Muscle layer of duodenum (tissue), 2 donors: Measurements from ENCODE around the gene PPM1H.

Experiments
- H3K27ac ChIP-seq: one replicate; pipeline ENCODE4 v1.7.0; 2013; ENCODE audit warnings: mild to moderate bottlenecking, low read length
- H3K27me3 ChIP-seq: one replicate; pipeline ENCODE4 v1.7.0; 2013; ENCODE audit warnings: low read depth, mild to moderate bottlenecking, control low read depth, low read length
- H3K36me3 ChIP-seq, 2 donors: one replicate each; pipeline ENCODE4 v1.7.0; 2013; ENCODE audit warnings: low read length in 2 of 2, control low read depth in 1 of 2, mild to moderate bottlenecking in 1 of 2; ENCODE audit not compliant: insufficient read depth in 2 of 2, control insufficient read depth in 1 of 2
- H3K4me1 ChIP-seq, 2 donors: one replicate each; pipeline ENCODE4 v1.7.0; 2013; ENCODE audit warnings: low read length in 2 of 2, mild to moderate bottlenecking in 2 of 2, control low read depth in 1 of 2, moderate library complexity in 1 of 2; ENCODE audit not compliant: insufficient read depth in 2 of 2, control insufficient read depth in 1 of 2
- H3K4me3 ChIP-seq, 2 donors: one replicate each; pipeline ENCODE4 v1.7.0; 2013; ENCODE audit warnings: low read length in 2 of 2, low read depth in 1 of 2, mild to moderate bottlenecking in 1 of 2
- H3K9me3 ChIP-seq, 2 donors: one replicate each; pipeline ENCODE4 v1.7.0; 2013; ENCODE audit warnings: low read length in 2 of 2, control low read depth in 1 of 2, mild to moderate bottlenecking in 1 of 2; ENCODE audit not compliant: control insufficient read depth in 1 of 2
- donor health status: healthy.

PPM1H gene

DNA sequence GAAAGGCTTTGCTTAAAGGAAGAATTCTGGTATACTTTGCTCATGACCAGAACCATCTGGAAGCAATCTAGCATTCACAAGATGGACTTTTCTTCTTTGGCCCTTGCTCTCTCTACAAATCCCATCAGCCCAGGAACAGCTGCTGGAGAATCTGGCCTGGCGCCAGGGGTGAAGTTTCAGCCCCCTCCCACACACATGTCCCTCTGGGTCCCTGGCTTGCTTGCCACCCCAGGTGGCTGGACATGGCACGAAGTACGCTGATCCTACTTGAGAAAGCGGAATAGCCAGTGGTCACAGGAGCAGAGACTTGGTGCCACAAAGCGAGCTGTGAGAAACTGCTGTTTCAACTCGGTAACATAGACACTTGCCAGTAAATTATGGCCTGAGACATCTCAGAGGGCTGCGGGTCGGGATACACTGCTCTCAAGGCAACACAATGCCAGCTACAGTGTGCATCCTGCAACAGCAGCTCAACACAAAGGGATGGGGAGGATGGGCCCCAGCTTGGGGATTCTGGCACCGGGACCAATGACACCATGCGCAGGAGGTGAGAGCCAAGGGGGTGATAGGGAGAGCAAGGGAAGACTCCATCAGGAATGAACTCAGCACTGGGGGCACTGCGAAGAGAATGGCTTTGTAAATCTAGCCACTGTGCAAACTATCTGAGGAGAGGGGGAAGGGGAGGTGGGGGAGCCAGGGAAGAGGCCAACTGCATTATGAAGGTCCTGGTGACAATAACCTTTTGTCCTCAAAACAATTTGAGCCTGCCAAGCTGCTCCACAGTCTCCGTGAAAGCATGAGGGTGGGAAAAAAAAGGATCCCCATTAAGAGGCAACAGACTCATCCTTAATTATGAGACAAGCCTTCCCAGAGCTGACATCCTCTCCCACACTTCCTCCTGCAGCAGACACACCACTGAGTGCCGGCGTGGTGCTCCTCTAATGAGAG, 219.9 kb downstream of the PPM1H start:
- H3K9me3 ChIP-seq, result no peaks in the 10 kb centered on the region
- H3K4me3 ChIP-seq, result no peak overlapping the region
- H3K27ac ChIP-seq, result no peak overlapping the region
- H3K36me3 ChIP-seq, result no peaks in the 10 kb centered on the region
- H3K4me1 ChIP-seq, result peaks cover 0 to 20% of the 10 kb centered on the region in 2 donors
- H3K27me3 ChIP-seq, result no peaks in the 10 kb centered on the region

DNA sequence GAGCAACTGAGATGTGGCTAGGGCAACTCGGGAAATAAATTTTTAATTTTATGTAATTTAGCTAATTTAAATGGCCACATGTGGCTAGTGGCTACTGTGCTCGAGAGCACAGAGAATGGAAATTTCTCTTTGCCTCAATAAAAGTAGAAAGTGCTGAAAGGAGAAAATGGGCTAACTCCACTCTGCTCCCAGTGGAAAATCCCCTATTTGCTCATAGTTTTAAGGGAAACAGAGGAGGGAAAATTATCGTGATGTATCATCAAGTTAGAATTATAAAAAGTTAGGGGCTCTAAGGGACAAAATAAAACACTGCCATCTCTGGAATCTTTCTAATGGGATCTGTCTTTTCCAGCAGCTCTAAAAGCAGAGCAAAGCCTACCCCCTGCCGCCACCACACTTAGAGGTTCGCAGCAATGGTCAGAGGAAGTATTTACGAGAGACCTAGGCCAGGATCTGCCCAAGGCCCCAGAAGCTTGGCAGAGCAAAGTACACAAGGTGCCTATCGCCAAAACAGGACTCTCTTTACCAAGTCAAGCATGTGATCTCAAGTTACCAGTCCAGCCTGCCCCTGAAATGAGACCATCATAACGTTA, 220.7 kb downstream of the PPM1H start:
- H3K9me3 ChIP-seq, result no peaks in the 10 kb centered on the region
- no peaks in the 10 kb centered on the region for H3K27me3 ChIP-seq
- no peak overlapping the region for H3K4me3 ChIP-seq
- H3K4me1 ChIP-seq, result peaks cover 0 to 20% of the 10 kb centered on the region in 2 donors
- no peak overlapping the region for H3K27ac ChIP-seq
- no peaks in the 10 kb centered on the region for H3K36me3 ChIP-seq

DNA sequence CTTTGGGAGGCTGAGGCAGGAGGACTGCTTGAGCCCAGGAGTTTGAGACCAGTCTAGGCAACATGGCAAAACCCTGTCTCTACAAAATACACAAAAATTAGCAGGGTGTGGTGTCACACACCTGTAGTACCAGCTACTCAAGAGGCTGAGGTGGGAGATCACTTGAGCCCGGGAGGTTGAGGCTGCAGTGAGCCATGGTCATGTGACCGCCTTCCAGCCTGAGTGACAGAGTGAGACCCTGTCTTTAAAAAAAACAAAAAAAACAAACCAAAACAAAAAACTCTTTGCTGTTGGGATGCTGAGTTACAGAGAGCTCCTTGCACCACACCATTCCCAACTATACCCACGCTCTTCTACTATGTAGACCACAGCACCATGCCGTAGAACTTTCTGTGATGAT, 221.2 kb downstream of the PPM1H start:
- Histone ChIP-seq H3K27me3 (no peaks in the 10 kb centered on the region), H3K4me1 (peaks cover 0 to 20% of the 10 kb centered on the region in 2 donors), H3K27ac (no peak overlapping the region), H3K4me3 (no peak overlapping the region), H3K9me3 (no peaks in the 10 kb centered on the region), H3K36me3 (no peaks in the 10 kb centered on the region)

DNA sequence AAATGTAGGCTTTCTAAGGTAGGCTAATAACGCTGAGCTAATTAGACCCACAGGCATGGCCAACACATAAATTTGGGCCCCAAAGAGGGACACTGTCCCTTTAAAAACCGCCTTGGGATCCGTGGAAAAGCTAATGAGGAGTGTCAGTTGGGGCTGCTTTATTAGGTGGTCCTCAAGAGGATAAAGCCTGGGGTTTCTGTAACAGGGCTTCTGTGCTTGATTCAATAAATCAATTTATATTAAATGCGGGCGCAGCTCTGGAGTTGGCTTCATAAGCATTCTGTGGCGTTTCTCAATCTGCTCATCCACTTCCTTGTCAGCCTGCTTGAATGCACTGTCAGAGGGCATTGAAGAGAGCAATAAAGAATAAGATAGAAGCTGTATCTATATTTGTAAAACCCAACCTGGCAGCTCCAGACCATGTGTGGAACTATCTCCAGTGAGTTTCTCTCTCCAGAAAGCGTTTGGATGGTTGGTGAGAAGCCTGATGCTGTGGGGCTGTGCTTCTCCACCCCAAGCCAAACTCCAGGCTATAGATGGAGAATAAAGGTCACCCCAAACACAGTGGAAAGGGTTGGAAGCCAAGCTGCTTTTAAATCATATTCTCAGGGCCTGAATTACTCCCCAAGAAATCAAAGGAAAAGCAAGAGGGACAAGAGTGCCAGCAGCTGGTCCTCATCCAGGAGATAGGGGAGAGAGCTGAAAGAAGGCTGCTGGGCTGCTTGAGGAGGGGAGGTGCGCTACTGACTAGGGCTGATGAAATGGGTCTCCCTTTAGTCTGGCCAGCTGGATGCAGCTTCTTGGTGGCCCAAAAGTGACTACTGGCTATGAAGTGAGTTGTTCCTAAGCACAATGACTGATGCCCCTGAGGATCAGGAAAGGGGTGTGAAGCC, 222.0 kb downstream of the PPM1H start:
- Histone ChIP-seq H3K36me3 (no peaks in the 10 kb centered on the region), H3K9me3 (no peaks in the 10 kb centered on the region), H3K27me3 (no peaks in the 10 kb centered on the region), H3K27ac (no peak overlapping the region), H3K4me1 (peaks cover 0 to 20% of the 10 kb centered on the region in 2 donors), H3K4me3 (no peak overlapping the region)

DNA sequence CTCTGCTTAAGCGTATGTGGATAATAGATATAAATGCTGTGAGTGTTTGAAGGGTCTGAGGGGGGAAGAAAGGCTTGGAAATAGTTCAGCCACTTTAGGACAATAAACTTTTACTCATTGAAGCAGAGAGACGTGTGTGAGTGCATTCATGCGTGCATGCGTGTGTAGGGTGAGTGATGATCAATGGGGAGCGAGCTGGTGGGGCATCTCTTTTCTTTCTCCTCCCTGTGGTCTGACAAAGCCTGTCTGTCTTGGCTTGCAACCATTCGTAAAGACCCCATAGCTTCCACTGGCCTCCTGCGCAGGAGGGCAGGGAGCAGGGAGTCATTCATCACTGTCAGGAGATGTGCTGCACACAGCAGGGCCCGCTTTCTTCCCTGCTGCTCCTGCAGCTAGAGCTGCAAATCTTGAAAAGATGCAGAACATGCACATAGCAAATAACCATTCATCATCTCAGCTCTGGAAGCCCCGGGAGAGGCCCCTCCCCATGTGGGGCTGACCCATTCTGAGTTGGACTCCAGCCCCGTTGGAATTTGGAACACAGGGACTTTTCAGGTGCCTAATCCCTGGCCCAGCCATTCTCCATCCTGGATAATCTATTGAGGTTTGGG, 223.2 kb downstream of the PPM1H start:
- Histone ChIP-seq H3K27ac (no peak overlapping the region), H3K9me3 (no peaks in the 10 kb centered on the region), H3K27me3 (no peaks in the 10 kb centered on the region), H3K36me3 (no peaks in the 10 kb centered on the region), H3K4me3 (no peak overlapping the region), H3K4me1 (peaks cover 0 to 20% of the 10 kb centered on the region in 2 donors)

GRCh38 chr12:62709311-62709710, 225.6 kb downstream of the PPM1H start:
- no peaks in the 10 kb centered on the region for H3K27me3 ChIP-seq
- no peak overlapping the region for H3K4me3 ChIP-seq
- H3K9me3 ChIP-seq, result no peaks in the 10 kb centered on the region
- H3K4me1 ChIP-seq, result peaks cover 0 to 12% of the 10 kb centered on the region in 2 donors
- no peaks in the 10 kb centered on the region for H3K36me3 ChIP-seq
- no peak overlapping the region for H3K27ac ChIP-seq

GRCh38 chr12:62707939-62708338, 227.0 kb downstream of the PPM1H start:
- Histone ChIP-seq H3K4me1 (peaks cover 4 to 17% of the 10 kb centered on the region in 2 donors), H3K9me3 (no peaks in the 10 kb centered on the region), H3K4me3 (no peak overlapping the region), H3K27ac (no peak overlapping the region), H3K27me3 (no peaks in the 10 kb centered on the region), H3K36me3 (peaks cover 0 to 5% of the 10 kb centered on the region in 2 donors)

GRCh38 chr12:62705846-62706245, 229.1 kb downstream of the PPM1H start:
- no peak overlapping the region for H3K27ac ChIP-seq
- peaks cover 0 to 11% of the 10 kb centered on the region in 2 donors for H3K36me3 ChIP-seq
- peaks cover 4 to 11% of the 10 kb centered on the region in 2 donors for H3K4me1 ChIP-seq
- H3K4me3 ChIP-seq, result no peak overlapping the region
- no peaks in the 10 kb centered on the region for H3K9me3 ChIP-seq
- H3K27me3 ChIP-seq, result no peaks in the 10 kb centered on the region

GRCh38 chr12:62703011-62703380, 232.0 kb downstream of the PPM1H start:
- H3K27me3 ChIP-seq, result no peaks in the 10 kb centered on the region
- no peak overlapping the region for H3K27ac ChIP-seq
- peaks cover 4 to 11% of the 10 kb centered on the region in 2 donors for H3K4me1 ChIP-seq
- H3K9me3 ChIP-seq, result no peaks in the 10 kb centered on the region
- H3K36me3 ChIP-seq, result peaks cover 0 to 11% of the 10 kb centered on the region in 2 donors
- no peak overlapping the region for H3K4me3 ChIP-seq

DNA sequence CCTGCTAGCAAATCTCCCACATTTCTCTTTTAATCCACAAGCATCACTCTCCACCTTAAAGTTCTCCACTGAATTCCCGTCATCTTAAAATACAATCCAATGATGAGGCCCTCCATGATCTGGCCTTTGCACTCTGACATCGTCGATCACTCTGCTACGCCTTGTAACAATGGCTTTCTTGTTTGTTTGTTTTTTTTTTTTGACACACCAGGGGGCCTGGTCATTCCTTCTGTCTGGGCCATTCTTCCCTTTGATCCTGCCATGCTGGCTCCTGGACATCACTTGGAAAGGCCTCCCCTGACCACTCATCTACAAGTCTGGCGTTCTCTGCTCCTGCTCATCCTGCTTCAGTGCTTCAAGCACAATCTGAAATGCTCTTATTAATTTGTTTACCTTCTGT, 233.5 kb downstream of the PPM1H start:
- peaks cover 0 to 11% of the 10 kb centered on the region in 2 donors for H3K36me3 ChIP-seq
- no peak overlapping the region for H3K4me3 ChIP-seq
- H3K4me1 ChIP-seq, result peaks cover 4 to 11% of the 10 kb centered on the region in 2 donors
- no peaks in the 10 kb centered on the region for H3K27me3 ChIP-seq
- no peak overlapping the region for H3K27ac ChIP-seq
- no peaks in the 10 kb centered on the region for H3K9me3 ChIP-seq
